Right lobe of liver (tissue), 6 donors: ENCODE data around the gene CRTC1. TPM values are rescaled to one million over a fixed set of nuclear protein-coding genes. Genes with fewer than 3 reads are reported as not detected.
A peak's percentile ranks its signal among the peaks of the same experiment; 100 is the strongest.

Source experiments
- ATAC-seq, 4 donors: fragments of 200-7000 bp; cut with Tn5 transposase; one replicate each; pipeline ENCODE4 v1.9.1; 2020; ENCODE audit warnings: mild to moderate bottlenecking in 4 of 4, moderate library complexity in 4 of 4
- DNase-seq, 3 donors: peaks; one replicate each; pipeline ENCODE4 v3.0.0-alpha.2; 2020
- H3K27ac ChIP-seq, 3 donors: fragments of 200-600 bp; one replicate each; pipeline ENCODE4 v1.8.0; 2022
- H3K27me3 ChIP-seq, 2 donors: fragments of 200-600 bp; one replicate each; pipeline ENCODE4 v1.8.0; 2022
- H3K36me3 ChIP-seq, 4 donors: fragments of 200-600 bp; sonication (generic) in 1 of 4; one replicate each; pipeline versions ENCODE4 v1.5.1 to v1.8.0; 2017 to 2022; ENCODE audit warnings: control low read depth in 1 of 4
- H3K4me1 ChIP-seq, 4 donors: fragments of 200-600 bp; sonication (generic) in 1 of 4; one replicate each; pipeline versions ENCODE4 v1.5.1 to v1.8.0; 2017 to 2022; ENCODE audit warnings: control low read depth in 1 of 4
- H3K4me3 ChIP-seq, 3 donors: fragments of 200-600 bp; one replicate each; pipeline ENCODE4 v1.8.0; 2022
- H3K9me3 ChIP-seq, 4 donors: fragments of 200-600 bp; sonication (generic) in 1 of 4; one replicate each; pipeline versions ENCODE4 v1.5.1 to v1.8.0; 2017 to 2022; ENCODE audit warnings: control low read depth in 1 of 4
- POLR2A ChIP-seq: fragments of 450-650 bp; IDR thresholded peaks from one replicate; pipeline ENCODE4 v1.6.1; 2017; ENCODE audit warnings: antibody characterized with exemption, mild to moderate bottlenecking
- WGBS: methylation state at CpG from one replicate; pipeline ENCODE4 v1.1.6; 2018; ENCODE audit warnings: low coverage, low lambda C conversion rate; ENCODE audit not compliant: insufficient coverage; ENCODE audit errors: missing lambda C conversion rate; 5-methylcytosine and 5-hydroxymethylcytosine counted together
- intact Hi-C, 2 donors: fragments of 100-400 bp; cut with DNase I; formaldehyde crosslinking; loops; one replicate each; pipeline versions ENCODE4 v1.11.2 to v1.14.1; 2022
- total RNA-seq, 6 experiments: library from RNA; depleted of rRNA in 2 of 6; stranded (reverse); fragments of >200 nt in 2 of 6; fragmentation: NEBNext Ultra II Directional in 3 of 6; extraction: Animal tissue kit (Norgen Biotek cat#: 25700) in 3 of 6; gene quantifications; one replicate each; pipeline versions ENCODE4 v1.1.0 to v1.2.4, GENCODE V29; 2016 to 2023
- TF ChIP-seq, protein P1 (sequence below), 4 donors: fragments of 200-600 bp in 3 of 4; fragments of 450-650 bp in 1 of 4; IDR thresholded peaks; one replicate each; pipeline versions ENCODE4 v1.5.1 to v1.8.0; 2016 to 2022; ENCODE audit warnings: antibody characterized with exemption in 4 of 4, mild to moderate bottlenecking in 2 of 4
- donor health status: DM: no; HTN: yes; CAD: no.
- donor health status: DM: no; HTN: no; CAD: no.
- donor health status: DM: no; HTN: no; CAD: no.
- donor health status: DM: no; HTN: yes; CAD: no.
- donor health status: DM: no; HTN: yes; CAD: no.

The CRTC1 gene
- total RNA-seq, 6 experiments from 2014 or later, result 1.7 to 7.2 (median 4.9) TPM

DNA sequence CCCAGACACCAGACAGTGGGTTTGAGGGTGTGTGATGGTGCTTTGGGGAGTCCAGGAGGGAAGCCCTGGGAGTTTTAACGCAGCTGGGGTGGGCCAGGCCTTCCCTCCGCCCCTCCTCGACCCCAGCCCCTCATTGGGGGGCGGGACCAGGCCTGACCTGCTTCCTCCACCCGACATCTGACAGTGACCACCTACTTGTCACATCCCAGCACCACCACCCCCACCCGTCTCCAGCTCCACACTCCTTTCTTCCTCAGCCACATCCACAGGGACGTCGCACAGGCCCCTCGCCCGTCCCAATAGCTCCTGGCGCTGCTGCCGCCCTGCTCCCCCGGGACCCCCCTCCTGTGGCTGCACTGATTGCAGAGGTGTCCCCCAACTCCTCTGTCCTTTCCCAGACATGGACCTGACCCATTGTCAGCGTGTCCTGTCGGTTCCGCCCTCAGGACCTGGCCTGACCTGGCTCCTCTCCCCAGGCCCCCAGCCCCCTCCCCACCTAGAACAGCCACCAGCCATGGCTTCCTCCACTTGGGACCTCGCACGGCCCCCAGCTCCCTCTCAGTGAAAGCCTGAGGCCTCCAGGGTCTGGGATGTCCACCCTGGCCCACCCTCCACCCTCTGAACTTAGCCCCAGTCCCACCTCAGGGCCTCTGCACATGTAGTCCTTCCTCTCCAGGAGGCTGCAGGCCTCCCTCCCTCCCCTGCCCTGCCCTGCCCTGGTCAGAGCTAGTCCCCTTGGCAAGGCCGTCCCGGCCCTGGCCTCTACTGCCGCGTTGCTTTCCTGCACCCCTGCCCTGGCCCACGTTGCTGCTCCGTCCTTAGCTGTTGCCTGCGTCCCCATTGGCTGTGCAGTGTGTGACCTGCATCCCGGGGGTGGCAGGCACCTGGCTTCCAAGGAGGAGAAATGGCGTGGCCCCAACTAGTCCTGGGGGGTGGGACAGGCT, 77.2 kb downstream of the CRTC1 start:
- Histone ChIP-seq H3K27me3 (no peaks in the 10 kb centered on the region), H3K4me3 (no peak overlapping the region), H3K9me3 (no peaks in the 10 kb centered on the region), H3K4me1 (peaks cover 0 to 14% (median 10%) of the 10 kb centered on the region in 4 donors), H3K27ac (no peak overlapping the region), H3K36me3 (no peaks in the 10 kb centered on the region)
- no peak for ATAC-seq
- no peak for DNase-seq
- intact Hi-C loops, result no loop called here
- WGBS, result 92% methylated on average over 10 of the region's 27 CpGs
- TF ChIP-seq, protein P1, sequence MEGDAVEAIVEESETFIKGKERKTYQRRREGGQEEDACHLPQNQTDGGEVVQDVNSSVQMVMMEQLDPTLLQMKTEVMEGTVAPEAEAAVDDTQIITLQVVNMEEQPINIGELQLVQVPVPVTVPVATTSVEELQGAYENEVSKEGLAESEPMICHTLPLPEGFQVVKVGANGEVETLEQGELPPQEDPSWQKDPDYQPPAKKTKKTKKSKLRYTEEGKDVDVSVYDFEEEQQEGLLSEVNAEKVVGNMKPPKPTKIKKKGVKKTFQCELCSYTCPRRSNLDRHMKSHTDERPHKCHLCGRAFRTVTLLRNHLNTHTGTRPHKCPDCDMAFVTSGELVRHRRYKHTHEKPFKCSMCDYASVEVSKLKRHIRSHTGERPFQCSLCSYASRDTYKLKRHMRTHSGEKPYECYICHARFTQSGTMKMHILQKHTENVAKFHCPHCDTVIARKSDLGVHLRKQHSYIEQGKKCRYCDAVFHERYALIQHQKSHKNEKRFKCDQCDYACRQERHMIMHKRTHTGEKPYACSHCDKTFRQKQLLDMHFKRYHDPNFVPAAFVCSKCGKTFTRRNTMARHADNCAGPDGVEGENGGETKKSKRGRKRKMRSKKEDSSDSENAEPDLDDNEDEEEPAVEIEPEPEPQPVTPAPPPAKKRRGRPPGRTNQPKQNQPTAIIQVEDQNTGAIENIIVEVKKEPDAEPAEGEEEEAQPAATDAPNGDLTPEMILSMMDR (IDR thresholded peaks at IDR 0.05), result no peak
- no peak for TF ChIP-seq POLR2A

DNA sequence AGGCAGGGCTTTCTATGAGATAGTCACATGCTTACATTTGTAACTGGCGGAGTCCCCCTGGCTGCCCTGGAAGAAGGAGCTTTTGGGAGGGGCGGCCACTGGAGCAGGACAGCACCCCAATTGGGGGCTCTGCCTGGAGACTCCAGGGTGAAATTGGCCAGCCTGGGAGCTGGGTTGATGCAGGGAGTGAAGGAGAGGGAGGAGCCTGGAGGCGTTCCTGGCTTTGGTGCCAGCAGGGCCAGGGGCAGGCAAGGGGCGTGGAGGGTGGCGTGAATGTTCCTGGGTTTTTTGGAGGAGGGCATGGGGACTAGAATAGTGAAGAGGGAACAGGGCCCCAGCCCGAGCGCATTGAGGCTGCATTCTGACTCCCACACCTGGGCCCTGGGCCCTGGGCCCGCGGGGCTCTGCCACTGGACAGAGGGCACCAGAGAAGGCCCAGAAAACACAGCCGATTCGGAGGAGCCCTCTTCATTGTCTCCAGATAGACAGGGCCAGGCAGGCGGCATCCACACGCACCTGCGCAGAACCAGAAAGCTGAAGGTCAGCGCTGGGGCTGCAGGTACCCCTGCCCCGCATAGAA, 78.1 kb downstream of the CRTC1 start:
- DNase-seq, result no peak
- no peak for TF ChIP-seq POLR2A
- TF ChIP-seq, protein P1 (IDR thresholded peaks at IDR 0.05), result no peak
- Histone ChIP-seq H3K4me1 (peaks cover 0 to 14% (median 10%) of the 10 kb centered on the region in 4 donors), H3K27me3 (no peaks in the 10 kb centered on the region), H3K27ac (no peak overlapping the region), H3K36me3 (no peaks in the 10 kb centered on the region), H3K9me3 (no peaks in the 10 kb centered on the region), H3K4me3 (no peak overlapping the region)
- 100% methylated on average over 2 of the region's 16 CpGs for WGBS
- ATAC-seq, result no peak
- intact Hi-C loops, result no loop called here

DNA sequence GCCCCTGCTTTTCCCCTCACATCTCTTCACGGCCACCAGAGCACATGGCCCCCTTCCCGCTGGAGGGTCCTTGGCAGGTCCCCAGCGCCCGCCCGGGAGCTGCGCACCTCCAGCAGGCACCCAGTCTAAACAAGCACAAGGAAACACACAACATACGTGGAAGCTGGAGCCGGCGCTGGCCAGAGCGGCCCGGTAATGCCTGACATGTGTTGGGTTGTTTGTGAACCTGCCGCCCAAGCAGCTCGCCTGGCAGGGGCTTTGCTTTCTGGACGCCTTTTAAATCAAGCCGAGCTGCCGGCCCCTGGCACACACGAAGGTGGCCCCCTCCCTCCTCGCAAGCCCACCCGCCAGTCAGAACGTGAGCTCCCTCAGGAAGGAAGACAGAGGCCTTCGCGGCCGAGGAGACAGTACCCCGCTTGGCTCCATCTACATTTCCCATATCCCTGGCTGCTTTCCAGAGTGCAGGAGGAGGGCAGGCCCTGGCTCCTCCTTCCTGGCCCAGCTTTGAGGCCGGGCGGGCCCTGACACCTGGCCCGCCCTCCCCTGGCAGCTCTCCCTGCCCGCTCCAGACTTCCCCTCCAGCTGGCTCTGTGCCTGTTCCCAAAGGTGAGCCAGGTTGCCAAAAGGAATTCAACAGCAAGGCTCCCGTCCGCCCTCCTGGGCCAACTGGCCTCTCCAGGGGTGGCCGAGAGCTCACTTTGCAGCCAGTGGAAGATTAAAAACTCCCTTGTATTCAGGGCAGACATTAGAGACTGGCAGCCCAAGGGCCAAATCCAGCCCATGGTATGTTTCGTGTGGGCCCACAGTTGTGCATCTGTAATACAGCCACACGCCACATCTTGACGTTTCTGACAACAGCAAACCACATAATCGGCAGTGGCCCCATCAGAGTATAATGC, 78.9 kb downstream of the CRTC1 start:
- peak overlapping the region in 1 of 3 donors; percentile 17 for H3K4me3 ChIP-seq
- 44% methylated on average over 17 of the region's 35 CpGs for WGBS
- no peak for TF ChIP-seq POLR2A
- no peak overlapping the region for H3K27ac ChIP-seq
- H3K9me3 ChIP-seq, result no peaks in the 10 kb centered on the region
- DNase-seq (peak; percentile 92 to 98 (median 95)), ATAC-seq (peak; percentile 93 to 97 (median 96))
- intact Hi-C loops, result no loop called here
- H3K27me3 ChIP-seq, result no peaks in the 10 kb centered on the region
- peaks cover 0 to 14% (median 10%) of the 10 kb centered on the region in 4 donors for H3K4me1 ChIP-seq
- H3K36me3 ChIP-seq, result no peaks in the 10 kb centered on the region

GRCh38 chr19:18763674-18764590, 80.5 kb downstream of the CRTC1 start:
- intact Hi-C loops, result no loop called here
- ATAC-seq, result no peak
- no peaks in the 10 kb centered on the region for H3K9me3 ChIP-seq
- no peak overlapping the region for H3K4me3 ChIP-seq
- 86% methylated on average over 11 of the region's 41 CpGs for WGBS
- H3K27me3 ChIP-seq, result no peaks in the 10 kb centered on the region
- no peak for DNase-seq
- TF ChIP-seq, protein P1 (IDR thresholded peaks at IDR 0.05), result no peak
- no peak for TF ChIP-seq POLR2A
- H3K4me1 ChIP-seq, result peaks cover 0 to 14% (median 10%) of the 10 kb centered on the region in 4 donors
- no peak overlapping the region for H3K27ac ChIP-seq
- H3K36me3 ChIP-seq, result no peaks in the 10 kb centered on the region
